GM12878 (cell line): ENCODE data around the gene NPAS1. TPM values are rescaled to one million over a fixed set of nuclear protein-coding genes. Genes with fewer than 3 reads are reported as not detected.

ENCODE experiments used
- ATAC-seq: fragments of 200-7000 bp; cut with Tn5 transposase; 3 replicates; pipeline ENCODE4 v1.9.1; 2020; ENCODE audit warnings: mild to moderate bottlenecking, moderate library complexity
- BruUV-seq: library from RNA; stranded (reverse); fragments of 400-500 nt; replicated peaks from 2 replicates; lab custom pipeline; 2021; lab: Mats Ljungman, UMichigan
- CTCF ChIA-PET: fragments of 300-600 bp; sonication (Branson Sonifier 250); formaldehyde crosslinking; extraction: SDS; loops from one replicate; lab custom pipeline; 2021; ENCODE audit warnings: inconsistent platforms; lab: Yijun Ruan, JAX
- POLR2A ChIA-PET: fragments of 350-600 bp; formaldehyde crosslinking; extraction: SDS; loops from one replicate; lab custom pipeline; 2021; ENCODE audit warnings: inconsistent platforms; lab: Charles Lee
- RAD21 ChIA-PET: fragments of 300-600 bp; sonication (Branson Sonifier 250); formaldehyde crosslinking; loops from one replicate; lab custom pipeline; 2023; ENCODE audit warnings: antibody characterized with exemption; ENCODE audit not compliant: unreplicated experiment; lab: Charles Lee
- SMC1A ChIA-PET: fragments of 300-600 bp; sonication (Branson Sonifier 250); formaldehyde crosslinking; loops from one replicate; lab custom pipeline; 2023; ENCODE audit not compliant: unreplicated experiment, uncharacterized antibody; lab: Charles Lee
- DNase-seq: peaks from one replicate; pipeline ENCODE4 v3.0.0-alpha.2; 2011; ENCODE audit warnings: low read depth, low spot score
- FAIRE-seq: peaks from 3 replicates; lab custom pipeline; 2011; peaks lifted over from hg19 to GRCh38; lab: Jason Lieb, UNC
- H2AFZ ChIP-seq: 2 replicates; pipeline ENCODE4 v1.6.0; 2011; ENCODE audit warnings: low read depth, low read length, control low read depth; ENCODE audit not compliant: control insufficient read depth
- H3K27ac ChIP-seq: 2 replicates; pipeline ENCODE4 v1.5.1; 2011; ENCODE audit warnings: control low read depth; ENCODE audit not compliant: control insufficient read depth, insufficient read depth
- H3K27me3 ChIP-seq, 2 experiments: replicated peaks in 1 of 2; 2 replicates each; pipeline versions ENCODE4 v1.6.0 to v1.6.1; 2011; ENCODE audit warnings: low read length in 1 of 2; ENCODE audit not compliant: control insufficient read depth in 2 of 2, insufficient read depth in 2 of 2
- H3K36me3 ChIP-seq, 2 experiments: 2 replicates each; pipeline ENCODE4 v1.5.1; 2011; ENCODE audit warnings: low read length in 1 of 2; ENCODE audit not compliant: control insufficient read depth in 2 of 2, insufficient read depth in 2 of 2
- H3K4me1 ChIP-seq: 2 replicates; pipeline ENCODE4 v1.6.1; 2011; ENCODE audit warnings: mild to moderate bottlenecking, low read length, moderate library complexity, mixed read lengths; ENCODE audit not compliant: control insufficient read depth, insufficient read depth
- H3K4me2 ChIP-seq: 2 replicates; pipeline ENCODE4 v1.6.0; 2011; ENCODE audit warnings: control low read depth; ENCODE audit not compliant: control insufficient read depth, insufficient read depth
- H3K4me3 ChIP-seq: fragments of 200-600 bp; sonication (generic); 2 replicates; pipeline ENCODE4 v1.5.1; 2016
- H3K79me2 ChIP-seq: 2 replicates; pipeline ENCODE4 v1.6.0; 2011; ENCODE audit warnings: low read length; ENCODE audit not compliant: control insufficient read depth, insufficient read depth
- H3K9ac ChIP-seq: 2 replicates; pipeline ENCODE4 v1.8.0; 2011; ENCODE audit warnings: low read length, control low read depth, mixed read lengths; ENCODE audit not compliant: control insufficient read depth, insufficient read depth
- H3K9me3 ChIP-seq: replicated peaks from 3 replicates; pipeline ENCODE4 v1.5.1; 2011; ENCODE audit warnings: mild to moderate bottlenecking, low read length; ENCODE audit not compliant: control insufficient read depth, insufficient read depth
- H4K20me1 ChIP-seq: 2 replicates; pipeline ENCODE4 v1.6.0; 2011; ENCODE audit not compliant: control insufficient read depth, insufficient read depth
- CBFB ChIP-seq: IDR thresholded peaks from 2 replicates; pipeline ENCODE4 v1.6.1; 2016; ENCODE audit warnings: antibody characterized with exemption, low read depth
- CBX5 ChIP-seq: sonication (generic); IDR thresholded peaks from 2 replicates; pipeline ENCODE4 v1.6.1; 2016; ENCODE audit warnings: low read depth, moderate library complexity, mild to moderate bottlenecking, inconsistent platforms
- ESRRA ChIP-seq: IDR thresholded peaks from 2 replicates; pipeline ENCODE4 v1.6.1; 2012; ENCODE audit warnings: mild to moderate bottlenecking, low read length, improper control_type of control experiment
- FOS ChIP-seq: IDR thresholded peaks from 3 replicates; pipeline ENCODE4 v1.6.1; 2011; ENCODE audit warnings: borderline replicate concordance; ENCODE audit not compliant: insufficient read length; ENCODE audit errors: extremely low read depth
- HCFC1 ChIP-seq: fragments of 150-350 bp; IDR thresholded peaks from 2 replicates; pipeline ENCODE4 v1.6.1; 2014; ENCODE audit warnings: low read length
- RAD21 ChIP-seq: IDR thresholded peaks from 2 replicates; pipeline ENCODE4 v1.6.1; 2011; ENCODE audit warnings: mild to moderate bottlenecking, low read depth, low read length, moderate library complexity; ENCODE audit not compliant: insufficient read depth
- SMARCA5 ChIP-seq: fragments of 450-650 bp; IDR thresholded peaks from 2 replicates; pipeline ENCODE4 v1.6.1; 2017; ENCODE audit warnings: mild to moderate bottlenecking
- WGBS: methylation state at CpG from one replicate; pipeline ENCODE4 v1.1.6; 2016; ENCODE audit warnings: low lambda C conversion rate; ENCODE audit not compliant: insufficient replicate concordance, insufficient coverage; ENCODE audit errors: missing lambda C conversion rate; 5-methylcytosine and 5-hydroxymethylcytosine counted together
- in situ Hi-C: fragments of 300-500 bp; cut with MboI; formaldehyde crosslinking; loops from 9 replicates; pipeline ENCODE4 v1.14.3; 2018; ENCODE audit warnings: mixed read lengths
- intact Hi-C: fragments of 100-400 bp; cut with micrococcal nuclease; formaldehyde crosslinking; loops from one replicate; pipeline ENCODE4 v1.14.2; 2022; ENCODE audit not compliant: unreplicated experiment
- polyA plus RNA-seq, 11 experiments: library from polyadenylated mRNA; depleted of rRNA in 4 of 11; unstranded in 6 of 11; stranded (reverse) in 5 of 11; fragments of >200 nt; fragmentation: Nextera tagmentation in 4 of 11; fragmentation: Illumina TruSeq in 1 of 11; extraction: Ambion mirVana in 4 of 11; extraction: Trizol in 1 of 11; gene quantifications; 1 replicate in 1 of 11; 2 replicates in 10 of 11; pipeline versions ENCODE4 v1.2.1 to v1.2.3, GENCODE V29; 2011 to 2016; ENCODE audit warnings: inconsistent platforms in 2 of 11, missing spikeins in 2 of 11, low read depth in 1 of 11
- total RNA-seq, 4 experiments: library from RNA; depleted of rRNA in 3 of 4; stranded (reverse); fragments of >200 nt in 3 of 4; fragmentation: Illumina TruSeq in 1 of 4; extraction: Trizol in 1 of 4; gene quantifications; 2 replicates each; pipeline versions ENCODE4 v1.2.1 to v1.2.3, GENCODE V29; 2013 to 2021
- TF ChIP-seq, protein P1 (sequence below): fragments of 450-650 bp; IDR thresholded peaks from 2 replicates; pipeline ENCODE4 v1.6.1; 2017; ENCODE audit warnings: borderline replicate concordance
- TF ChIP-seq, protein P2 (sequence below): fragments of 450-650 bp; IDR thresholded peaks from 2 replicates; pipeline ENCODE4 v1.6.1; 2018; ENCODE audit warnings: borderline replicate concordance, mild to moderate bottlenecking; ENCODE audit not compliant: partially characterized antibody

The NPAS1 gene
- total and polyA plus RNA-seq, 10 of the 15 experiments (the other 5 are each of a cell fraction or from before 2014, with no cell fraction given): 0.14 to 0.72 (median 0.28) TPM; not detected in 3

DNA sequence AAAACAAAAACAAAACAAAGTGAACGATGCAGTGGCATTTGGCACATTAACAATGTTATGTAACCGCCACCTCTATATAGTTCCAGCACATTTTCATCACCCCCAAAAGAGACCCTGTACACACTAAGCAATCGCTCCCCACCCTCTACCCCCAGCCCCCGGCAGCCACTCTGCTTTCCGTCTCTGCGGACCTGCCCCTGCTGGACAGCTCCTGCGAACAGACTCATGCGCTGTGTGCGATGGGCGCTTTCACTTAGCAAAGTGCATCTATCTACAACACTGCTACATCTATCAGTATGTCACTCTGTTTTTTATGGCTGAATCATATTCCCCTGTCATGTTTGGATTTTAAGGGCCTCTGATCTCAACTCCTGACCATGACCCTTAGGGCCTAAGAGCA is 53.9 kb downstream of the NPAS1 start:
- no peak overlapping the region for H2AFZ ChIP-seq
- no peaks in the 10 kb centered on the region for H3K4me1 ChIP-seq
- in situ Hi-C loops: no loop called here
- no peak overlapping the region for H3K4me3 ChIP-seq
- no peak overlapping the region for H3K9ac ChIP-seq
- no peaks in the 10 kb centered on the region for H3K79me2 ChIP-seq
- SMC1A ChIA-PET: no interaction called here
- H3K27me3 ChIP-seq: no peaks in the 10 kb centered on the region
- DNase-seq (no peak), ATAC-seq (no peak), FAIRE-seq (no peak)
- H4K20me1 ChIP-seq: peaks cover 3% of the 10 kb centered on the region
- intact Hi-C loops: no loop called here
- H3K9me3 ChIP-seq: no peaks in the 10 kb centered on the region
- RAD21 ChIA-PET: no interaction called here
- POLR2A ChIA-PET: interaction anchor here (0.6 kb wide), 1 partner anchor 162 kb away, joined by 4 read pairs; no protein-coding TSS in a partner anchor
- peaks cover 37 to 50% of the 10 kb centered on the region in 2 experiments for H3K36me3 ChIP-seq
- no peak overlapping the region for H3K27ac ChIP-seq
- BruUV-seq: no TSS peak
- no peak overlapping the region for H3K4me2 ChIP-seq
- CTCF ChIA-PET: no interaction called here
- no peak for TF ChIP-seq HCFC1
- TF ChIP-seq SMARCA5: no peak
- TF ChIP-seq CBFB: no peak
- no peak for TF ChIP-seq ESRRA
- TF ChIP-seq CBX5: no peak
- TF ChIP-seq FOS: no peak
- TF ChIP-seq, protein P1, sequence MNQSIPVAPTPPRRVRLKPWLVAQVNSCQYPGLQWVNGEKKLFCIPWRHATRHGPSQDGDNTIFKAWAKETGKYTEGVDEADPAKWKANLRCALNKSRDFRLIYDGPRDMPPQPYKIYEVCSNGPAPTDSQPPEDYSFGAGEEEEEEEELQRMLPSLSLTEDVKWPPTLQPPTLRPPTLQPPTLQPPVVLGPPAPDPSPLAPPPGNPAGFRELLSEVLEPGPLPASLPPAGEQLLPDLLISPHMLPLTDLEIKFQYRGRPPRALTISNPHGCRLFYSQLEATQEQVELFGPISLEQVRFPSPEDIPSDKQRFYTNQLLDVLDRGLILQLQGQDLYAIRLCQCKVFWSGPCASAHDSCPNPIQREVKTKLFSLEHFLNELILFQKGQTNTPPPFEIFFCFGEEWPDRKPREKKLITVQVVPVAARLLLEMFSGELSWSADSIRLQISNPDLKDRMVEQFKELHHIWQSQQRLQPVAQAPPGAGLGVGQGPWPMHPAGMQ: no peak
- no peak for TF ChIP-seq RAD21
- TF ChIP-seq, protein P2, sequence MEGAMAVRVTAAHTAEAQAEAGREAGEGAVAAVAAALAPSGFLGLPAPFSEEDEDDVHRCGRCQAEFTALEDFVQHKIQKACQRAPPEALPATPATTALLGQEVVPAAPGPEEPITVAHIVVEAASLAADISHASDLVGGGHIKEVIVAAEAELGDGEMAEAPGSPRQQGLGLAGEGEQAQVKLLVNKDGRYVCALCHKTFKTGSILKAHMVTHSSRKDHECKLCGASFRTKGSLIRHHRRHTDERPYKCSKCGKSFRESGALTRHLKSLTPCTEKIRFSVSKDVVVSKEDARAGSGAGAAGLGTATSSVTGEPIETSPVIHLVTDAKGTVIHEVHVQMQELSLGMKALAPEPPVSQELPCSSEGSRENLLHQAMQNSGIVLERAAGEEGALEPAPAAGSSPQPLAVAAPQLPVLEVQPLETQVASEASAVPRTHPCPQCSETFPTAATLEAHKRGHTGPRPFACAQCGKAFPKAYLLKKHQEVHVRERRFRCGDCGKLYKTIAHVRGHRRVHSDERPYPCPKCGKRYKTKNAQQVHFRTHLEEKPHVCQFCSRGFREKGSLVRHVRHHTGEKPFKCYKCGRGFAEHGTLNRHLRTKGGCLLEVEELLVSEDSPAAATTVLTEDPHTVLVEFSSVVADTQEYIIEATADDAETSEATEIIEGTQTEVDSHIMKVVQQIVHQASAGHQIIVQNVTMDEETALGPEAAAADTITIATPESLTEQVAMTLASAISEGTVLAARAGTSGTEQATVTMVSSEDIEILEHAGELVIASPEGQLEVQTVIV: no peak
- WGBS: 96% methylated on average over 10 of the region's 10 CpGs
